ENCODE data around the gene MAN2B2. TPM values are rescaled to one million over a fixed set of nuclear protein-coding genes. Genes with fewer than 3 reads are reported as not detected.
"Not testable (repeated sequence)": the region's sequence is repeated elsewhere in the genome, so short reads cannot be mapped to it uniquely, and the experiment has no call there.

MAN2B2 gene
- total and polyA plus RNA-seq, 5 donors from 2014 or later: 15.6 to 43.8 (median 23.1) TPM

GRCh38 chr4:6672541-6673190 lies 97.7 kb downstream of the MAN2B2 start:
- H3K4me3 ChIP-seq (ENCODE audit: low read depth, low read length); H3K36me3 ChIP-seq (ENCODE audit: control insufficient read depth, insufficient read depth, low read length); H3K9me3 ChIP-seq (ENCODE audit: control insufficient read depth in 2 of 2, low read length in 2 of 2); ATAC-seq (ENCODE audit: low read depth in 2 of 2); DNase-seq; H3K27me3 ChIP-seq (ENCODE audit: control insufficient read depth, insufficient read depth, low read length); H3K9me3 Mint-ChIP-seq: not testable (repeated sequence)
- H3K27ac Mint-ChIP-seq: peak overlapping the region in 2 of 3 donors; percentile 93 to 97
- Histone ChIP-seq H3K27ac (ENCODE audit: insufficient read depth, low read length, poor library complexity, severe bottlenecking) (peak overlapping the region; percentile 79), H3K4me1 (ENCODE audit: control insufficient read depth, insufficient read depth, low read length, poor library complexity, severe bottlenecking) (peaks cover 33% of the 10 kb centered on the region)
- peaks cover 18% of the 10 kb centered on the region for H3K27me3 Mint-ChIP-seq
- peak overlapping the region in 3 of 4 donors; percentile 97 to 100 (median 99) for H3K4me3 Mint-ChIP-seq
- H3K36me3 Mint-ChIP-seq: peaks cover 25% of the 10 kb centered on the region
- peaks cover 16 to 43% (median 36%) of the 10 kb centered on the region in 4 donors for H3K4me1 Mint-ChIP-seq

Other genes with a start within 250 kb of the MAN2B2 start
- gene PPP2R2C, start 102.6 kb upstream of the MAN2B2 start, total RNA-seq: not detected
- not detected for gene PPP2R2C, start 102.6 kb upstream of the MAN2B2 start, polyA plus RNA-seq
- gene MRFAP1, start 65.5 kb downstream of the MAN2B2 start, total RNA-seq: 202 TPM
- gene MRFAP1, start 65.5 kb downstream of the MAN2B2 start, polyA plus RNA-seq: 100 to 1,000 TPM; 148 to 188 (median 180) TPM
- not detected for gene S100P, start 118.7 kb downstream of the MAN2B2 start, total RNA-seq
- 1 to 10 TPM in 3 of 4 donors, not detected in 1; 1.2 to 4.1 (median 1.5) TPM for gene S100P, start 118.7 kb downstream of the MAN2B2 start, polyA plus RNA-seq
- 32.6 TPM for gene MRFAP1L1, start 134.7 kb downstream of the MAN2B2 start, total RNA-seq
- gene MRFAP1L1, start 134.7 kb downstream of the MAN2B2 start, polyA plus RNA-seq: 100 to 1,000 TPM; 139 to 156 (median 150) TPM
- gene BLOC1S4, start 141.0 kb downstream of the MAN2B2 start, total RNA-seq: 27.5 TPM
- 100 to 1,000 TPM in 1 of 4 donors, 10 to 100 TPM in 3; 81.1 to 103 (median 94.8) TPM for gene BLOC1S4, start 141.0 kb downstream of the MAN2B2 start, polyA plus RNA-seq
- 25.3 TPM for gene KIAA0232, start 207.5 kb downstream of the MAN2B2 start, total RNA-seq
- gene KIAA0232, start 207.5 kb downstream of the MAN2B2 start, polyA plus RNA-seq: 10 to 100 TPM in 2 of 4 donors, 1 to 10 TPM in 2; 5.6 to 16.7 (median 10.8) TPM

Measured in CD4-positive, CD25-positive, alpha-beta regulatory T cell (primary cell).